Activated CD8-positive, alpha-beta T cell treated with anti-CD3 and anti-CD28 coated beads for 36 hours (primary cell): ENCODE data around the gene C16orf90. TPM values are rescaled to one million over a fixed set of nuclear protein-coding genes. Genes with fewer than 3 reads are reported as not detected.
A peak's percentile ranks its signal among the peaks of the same experiment; 100 is the strongest.
"Not testable (repeated sequence)": the region's sequence is repeated elsewhere in the genome, so short reads cannot be mapped to it uniquely, and the experiment has no call there.

Source experiments
- ATAC-seq: fragments of 200-7000 bp; cut with Tn5 transposase; one replicate; pipeline ENCODE4 v1.10.0; 2021; ENCODE audit warnings: mild to moderate bottlenecking, moderate library complexity
- CTCF ChIA-PET: fragments of 350-600 bp; sonication (Branson Sonifier 250); formaldehyde crosslinking; loops from one replicate; lab custom pipeline; 2021; ENCODE audit warnings: antibody characterized with exemption; lab: Charles Lee
- POLR2A ChIA-PET: fragments of 350-600 bp; sonication (Branson Sonifier 250); formaldehyde crosslinking; loops from one replicate; lab custom pipeline; 2021; ENCODE audit warnings: antibody characterized with exemption; lab: Charles Lee
- DNase-seq: peaks from one replicate; pipeline ENCODE4 v3.0.0-alpha.2; 2020
- H3K27ac Mint-ChIP-seq: one replicate; pipeline ENCODE4 v1.8.0; 2021; ENCODE audit warnings: mild to moderate bottlenecking, mixed read lengths
- H3K27me3 Mint-ChIP-seq: one replicate; pipeline ENCODE4 v1.8.0; 2021; ENCODE audit warnings: mixed read lengths
- H3K36me3 Mint-ChIP-seq: one replicate; pipeline ENCODE4 v1.8.0; 2021; ENCODE audit warnings: low read depth, mixed read lengths
- H3K4me1 Mint-ChIP-seq: one replicate; pipeline ENCODE4 v1.8.0; 2021; ENCODE audit warnings: low read depth, mixed read lengths
- H3K4me3 Mint-ChIP-seq: one replicate; pipeline ENCODE4 v1.8.0; 2021; ENCODE audit warnings: mild to moderate bottlenecking, moderate library complexity, mixed read lengths
- H3K9me3 Mint-ChIP-seq: one replicate; pipeline ENCODE4 v1.8.0; 2021; ENCODE audit warnings: mixed read lengths
- CTCF ChIP-seq: fragments of 200-600 bp; IDR thresholded peaks from one replicate; pipeline ENCODE4 v1.8.0; 2022; ENCODE audit warnings: antibody characterized with exemption, mild to moderate bottlenecking
- intact Hi-C: fragments of 100-400 bp; cut with micrococcal nuclease; formaldehyde crosslinking; loops from one replicate; pipeline ENCODE4 v1.10.0; 2022
- total RNA-seq, 2 experiments: library from RNA; stranded (reverse); gene quantifications; one replicate each; pipeline ENCODE4 v1.2.3, GENCODE V29; 2021

The C16orf90 gene
- total RNA-seq, 2 experiments from 2014 or later = not detected

- TF ChIP-seq CTCF = no peak
- no peak for DNase-seq
- intact Hi-C loops = no loop called here
- Mint-ChIP-seq H3K36me3 (peaks cover 22% of the 10 kb centered on the region), H3K9me3 (no peaks in the 10 kb centered on the region), H3K27ac (no peak overlapping the region), H3K4me3 (no peak overlapping the region), H3K27me3 (no peaks in the 10 kb centered on the region), H3K4me1 (peaks cover 27% of the 10 kb centered on the region)
- ATAC-seq = no peak
- POLR2A ChIA-PET = no interaction called here
- CTCF ChIA-PET = no interaction called here
Measured at GRCh38 chr16:3476409-3476808, 18.9 kb downstream of the C16orf90 start.

GRCh38 chr16:3475604-3476375 is 19.5 kb downstream of the C16orf90 start:
- Mint-ChIP-seq H3K4me1 (peaks cover 28% of the 10 kb centered on the region), H3K27ac (no peak overlapping the region), H3K4me3 (no peak overlapping the region), H3K36me3 (peaks cover 25% of the 10 kb centered on the region), H3K27me3 (no peaks in the 10 kb centered on the region), H3K9me3 (no peaks in the 10 kb centered on the region)
- intact Hi-C loops = no loop called here
- ChIA-PET POLR2A (no interaction called here), CTCF (no interaction called here)
- DNase-seq (no peak), ATAC-seq (no peak)
- TF ChIP-seq CTCF = no peak

GRCh38 chr16:3474870-3475269 is 20.4 kb downstream of the C16orf90 start:
- H3K4me3 Mint-ChIP-seq, H3K27me3 Mint-ChIP-seq, ATAC-seq, DNase-seq, POLR2A ChIA-PET, CTCF ChIA-PET, H3K9me3 Mint-ChIP-seq, intact Hi-C loops: not testable (repeated sequence)
- peaks cover 29% of the 10 kb centered on the region for H3K4me1 Mint-ChIP-seq
- peak overlapping the region; percentile 25 for H3K27ac Mint-ChIP-seq
- H3K36me3 Mint-ChIP-seq = peaks cover 24% of the 10 kb centered on the region

- Mint-ChIP-seq H3K27ac (no peak overlapping the region), H3K27me3 (no peaks in the 10 kb centered on the region), H3K4me3 (no peak overlapping the region), H3K4me1 (peaks cover 26% of the 10 kb centered on the region), H3K36me3 (peaks cover 18% of the 10 kb centered on the region), H3K9me3 (no peaks in the 10 kb centered on the region)
- no peak for TF ChIP-seq CTCF
- intact Hi-C loops = no loop called here
- POLR2A ChIA-PET = no interaction called here
- CTCF ChIA-PET = interaction anchor here (0.7 kb wide), 1 partner anchor 302 kb away, joined by 3 read pairs; no protein-coding TSS in a partner anchor
- DNase-seq = no peak
- no peak for ATAC-seq
Measured at GRCh38 chr16:3474136-3474779, 21.0 kb downstream of the C16orf90 start.

GRCh38 chr16:3473596-3473943 is 21.7 kb downstream of the C16orf90 start:
- CTCF ChIA-PET, POLR2A ChIA-PET, H3K9me3 Mint-ChIP-seq, intact Hi-C loops, H3K27ac Mint-ChIP-seq, H3K4me3 Mint-ChIP-seq, ATAC-seq, H3K27me3 Mint-ChIP-seq, DNase-seq: not testable (repeated sequence)
- Mint-ChIP-seq H3K36me3 (peaks cover 14% of the 10 kb centered on the region), H3K4me1 (peaks cover 28% of the 10 kb centered on the region)
